Measurements from ENCODE around the gene SSTR3.
A peak's percentile ranks its signal among the peaks of the same experiment; 100 is the strongest.
"Not testable (repeated sequence)": the region's sequence is repeated elsewhere in the genome, so short reads cannot be mapped to it uniquely, and the experiment has no call there.

Gene SSTR3

GRCh38 chr22:37178350-37179125 is 33.7 kb downstream of the SSTR3 start:
- DNase-seq = no peak

- DNase-seq = no peak
Observed at GRCh38 chr22:37177755-37178154, 34.5 kb downstream of the SSTR3 start.

DNA sequence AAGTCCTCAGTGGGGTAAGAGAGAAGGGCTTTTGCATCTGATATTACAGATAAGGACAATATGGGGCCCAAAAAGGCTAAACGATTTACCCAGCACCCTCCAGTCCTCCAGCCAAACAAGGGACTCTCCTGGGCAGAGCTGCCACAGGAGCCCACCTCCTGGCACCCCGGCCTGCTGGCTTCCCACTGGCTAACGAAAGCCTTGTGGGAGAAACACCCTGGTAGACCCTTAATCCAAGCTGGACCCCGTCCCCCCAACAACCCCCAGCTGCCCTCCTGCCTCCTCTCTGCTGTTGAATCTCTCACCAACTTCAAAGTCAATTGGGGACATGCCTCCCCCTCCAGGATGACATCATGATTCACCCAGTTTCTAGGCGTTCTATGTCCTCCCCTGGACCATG is 35.1 kb downstream of the SSTR3 start:
- no peak for DNase-seq

DNA sequence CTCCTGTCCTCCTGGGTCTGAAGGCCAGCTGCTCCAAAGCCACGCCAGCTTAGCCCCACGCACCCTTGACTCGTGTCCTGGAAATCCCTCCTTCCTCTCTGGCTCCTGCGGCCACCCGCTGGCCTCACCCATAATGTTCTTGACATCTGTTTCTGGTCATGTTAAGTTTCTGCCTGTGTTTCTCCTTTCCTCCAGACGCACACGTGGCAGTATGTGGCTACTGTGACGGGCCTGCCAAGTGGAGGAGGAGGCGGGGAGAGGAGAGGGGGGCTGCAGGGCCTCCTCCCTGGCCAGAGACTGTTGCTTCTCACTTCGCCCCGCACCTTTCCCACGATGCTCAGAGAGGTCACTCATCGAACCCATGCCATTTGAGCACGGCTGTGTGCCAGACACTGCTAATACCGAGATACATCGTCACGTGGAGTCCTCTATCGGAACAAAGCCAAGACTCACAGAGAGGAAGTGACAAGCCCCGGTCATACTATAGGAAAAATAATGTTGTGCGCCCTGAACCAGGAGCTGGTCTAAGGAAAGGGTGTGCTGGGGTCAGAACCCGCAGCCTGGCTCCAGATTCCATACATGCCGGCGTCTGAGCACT is 35.7 kb downstream of the SSTR3 start:
- DNase-seq = peak in 1 of 6 experiments; percentile 13

GRCh38 chr22:37175414-37176281 is 36.6 kb downstream of the SSTR3 start:
- DNase-seq = no peak

DNA sequence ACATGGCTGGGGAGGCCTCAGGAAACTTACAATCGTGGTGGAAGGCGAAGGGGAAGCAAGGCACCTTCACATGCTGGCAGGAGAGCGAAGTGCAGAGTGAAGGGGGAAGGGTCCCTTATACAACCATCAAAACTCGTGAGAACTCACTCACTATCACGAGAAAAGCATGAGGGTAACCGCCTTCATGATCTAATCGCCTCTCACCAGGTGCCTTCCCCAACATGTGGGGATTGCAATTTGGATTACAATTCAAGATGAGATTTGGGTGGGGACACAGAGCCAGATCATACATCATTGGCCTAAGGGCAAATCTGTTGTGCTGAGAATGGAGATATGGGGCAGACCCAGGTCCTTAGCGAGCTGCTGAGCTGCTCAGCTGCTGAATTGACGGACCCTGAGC is 37.3 kb downstream of the SSTR3 start:
- DNase-seq = no peak

DNA sequence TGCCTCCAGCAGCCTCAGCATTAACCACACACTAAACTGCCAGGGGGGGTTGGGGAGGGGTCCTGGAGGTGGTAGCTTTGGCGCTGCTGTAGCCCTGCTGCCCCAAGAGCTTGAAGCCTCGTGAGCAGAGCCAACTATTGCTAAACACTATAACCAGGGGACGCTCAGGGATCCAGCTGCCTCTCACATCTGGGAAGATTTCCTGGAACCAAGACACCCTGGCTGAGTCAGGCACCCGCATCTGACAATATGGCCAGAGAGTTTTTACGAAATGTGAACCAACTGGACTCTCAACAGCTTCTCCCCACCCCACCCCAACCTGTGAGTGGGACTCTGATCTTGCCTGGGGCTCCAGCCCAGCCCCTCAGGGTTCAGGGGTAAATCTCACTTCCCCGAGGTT is 38.6 kb downstream of the SSTR3 start:
- no peak for DNase-seq

DNA sequence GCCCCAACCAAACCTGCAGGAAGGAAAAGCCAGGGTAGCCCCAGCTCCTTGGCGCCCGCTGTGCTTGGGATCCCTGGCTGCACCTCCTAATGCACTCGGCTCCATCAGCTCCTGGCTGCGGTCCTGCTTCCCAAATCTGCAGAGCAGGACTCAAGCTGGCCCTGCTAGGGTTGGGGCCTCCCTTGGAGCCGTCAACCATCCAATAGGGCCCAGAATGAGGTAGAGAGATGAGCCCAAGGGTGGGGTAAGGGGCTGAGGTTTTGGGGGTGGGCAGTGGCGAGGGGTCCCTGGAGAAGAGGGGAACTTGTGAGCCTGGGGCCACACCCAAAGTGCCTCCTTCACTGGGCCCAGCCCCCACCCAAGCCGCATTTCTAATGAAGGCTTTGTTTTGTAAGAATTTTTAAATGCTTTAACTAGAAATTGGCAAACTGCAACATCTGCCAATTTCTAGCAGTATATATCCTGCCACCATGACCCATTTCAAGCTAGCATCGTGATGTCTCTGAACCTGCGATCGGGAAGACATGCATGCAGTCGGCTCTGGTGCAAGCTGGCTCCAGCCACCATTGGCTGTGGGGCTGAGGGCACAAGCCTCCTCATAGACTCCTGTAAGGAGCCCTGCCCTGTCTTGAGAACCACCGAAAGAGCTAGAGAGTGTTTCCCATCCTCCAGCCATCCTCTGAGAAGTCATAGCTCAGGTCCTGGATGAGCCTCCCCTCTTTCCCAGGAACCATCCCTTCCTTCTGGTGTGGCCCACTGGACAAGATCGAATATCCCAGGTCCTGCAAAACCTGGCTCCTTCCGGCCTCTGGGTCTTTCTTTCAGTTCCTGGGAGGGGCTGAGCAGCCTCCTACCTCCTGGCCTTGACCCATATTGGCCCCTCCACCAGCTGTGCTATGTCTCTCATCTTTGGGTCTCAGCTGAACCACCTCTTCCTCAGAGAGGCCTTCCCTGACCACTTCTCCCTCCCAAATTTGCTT is 39.7 kb downstream of the SSTR3 start:
- DNase-seq = no peak

DNA sequence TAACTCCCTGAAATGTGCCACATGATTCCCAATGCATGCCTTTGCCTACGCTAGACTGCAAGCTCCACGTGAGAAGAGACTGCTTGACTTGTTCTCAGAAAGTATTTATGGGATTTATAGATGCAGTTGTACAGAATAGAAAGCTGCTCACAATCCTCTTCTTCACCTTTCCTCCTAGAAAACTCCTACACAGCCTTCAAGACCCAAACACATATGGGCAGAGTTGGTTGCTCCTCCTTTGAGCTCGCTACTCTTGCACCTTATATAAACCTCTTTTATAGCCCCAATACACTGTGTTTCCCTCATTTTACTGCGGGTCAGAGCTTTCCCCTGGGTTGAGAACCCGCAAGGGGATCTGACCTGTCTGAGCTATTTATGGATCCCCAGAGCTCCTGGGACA is 40.6 kb downstream of the SSTR3 start:
- no peak for DNase-seq

- DNase-seq = not testable (repeated sequence)
Observed at GRCh38 chr22:37170689-37171405, 41.4 kb downstream of the SSTR3 start.

DNA sequence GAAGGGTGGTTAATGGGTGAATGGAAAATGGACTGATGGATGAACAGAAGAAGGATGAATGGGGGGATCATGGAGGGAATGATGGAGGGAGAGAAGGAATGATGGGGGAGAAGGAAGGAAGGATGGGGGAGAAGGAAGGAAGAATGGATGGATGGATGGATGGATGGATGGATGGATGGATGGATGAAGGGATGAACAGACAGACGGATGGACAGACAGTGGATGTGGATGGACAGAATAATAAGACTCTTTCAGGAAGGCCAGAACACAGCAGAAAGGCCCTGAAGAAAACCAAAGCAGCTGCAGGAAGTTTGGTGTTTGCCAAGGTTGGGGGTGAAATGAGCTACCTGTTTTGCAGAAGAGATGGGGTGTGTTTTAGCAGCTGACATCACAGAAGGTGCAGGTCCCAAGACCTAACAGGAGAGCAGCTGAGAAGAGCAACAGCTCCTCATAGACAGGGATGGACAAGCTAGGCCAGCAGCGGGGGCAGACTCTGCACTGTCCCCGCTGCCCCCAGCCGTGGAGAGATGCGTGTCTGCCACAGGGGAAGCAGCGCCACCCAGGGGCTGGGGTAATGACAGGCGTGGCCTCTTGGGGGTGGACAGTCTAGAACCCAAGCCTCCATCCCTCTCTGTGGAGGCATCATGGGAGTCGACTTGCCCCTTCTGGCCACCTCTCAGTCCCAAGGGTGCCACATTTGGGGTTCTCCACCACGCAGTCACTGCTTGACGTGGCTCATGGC is 42.2 kb downstream of the SSTR3 start:
- DNase-seq = peak in 2 of 6 experiments; percentile 12 to 16

DNA sequence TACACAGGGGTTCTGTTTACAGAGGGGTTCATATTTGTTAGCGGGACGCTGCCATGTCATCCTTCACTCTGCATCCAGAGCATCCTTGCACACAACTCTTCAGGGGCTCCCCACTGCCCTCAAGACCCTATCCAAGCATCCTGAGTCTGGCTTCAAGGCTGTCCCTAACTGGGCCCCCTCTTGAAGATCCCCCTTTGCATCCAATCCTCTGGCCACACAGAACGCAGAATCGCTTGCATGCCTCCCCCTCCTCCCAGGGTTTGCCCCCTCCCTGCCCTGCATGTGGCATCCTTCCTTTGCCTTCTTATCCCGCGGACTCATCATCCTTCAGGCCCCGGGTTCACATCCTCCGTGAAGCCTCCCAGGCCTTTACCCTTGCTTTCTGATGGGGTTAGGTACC is 42.9 kb downstream of the SSTR3 start:
- no peak for DNase-seq

DNA sequence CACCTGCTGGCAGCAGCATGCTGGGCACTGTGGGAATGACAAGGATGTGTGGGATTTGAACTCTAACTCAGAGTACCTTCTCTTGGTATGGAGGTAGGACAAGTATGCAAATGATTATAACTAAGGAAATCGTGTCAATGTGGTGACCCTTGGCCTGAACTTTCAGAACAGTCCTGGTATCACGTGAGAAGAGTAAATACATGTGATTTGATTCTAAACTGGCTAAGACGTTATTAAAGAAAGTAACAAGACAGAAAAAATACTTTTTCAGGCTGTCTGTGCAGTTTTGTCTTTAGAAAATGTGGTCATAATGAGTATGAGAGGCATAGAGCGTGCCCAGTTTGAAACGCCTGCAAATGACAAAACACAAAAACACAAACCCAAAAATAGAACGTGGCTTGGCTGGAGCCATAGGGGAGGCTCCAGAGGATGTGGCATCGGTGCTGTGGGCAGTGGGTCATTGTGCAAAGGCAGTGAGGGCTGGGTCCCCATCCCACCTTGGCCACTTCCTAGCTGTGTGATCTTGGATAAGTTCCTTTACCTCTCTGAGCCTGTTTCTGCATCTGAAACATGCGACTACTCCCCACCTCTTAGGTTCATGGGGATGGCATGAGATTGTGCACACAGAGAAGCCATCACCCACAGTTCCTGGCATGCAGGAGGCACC is 44.2 kb downstream of the SSTR3 start:
- DNase-seq = no peak

GRCh38 chr22:37167176-37167980 is 44.9 kb downstream of the SSTR3 start:
- DNase-seq = no peak

- DNase-seq = peak; percentile 53 to 83 (median 74)
Observed at GRCh38 chr22:37166675-37167066, 45.6 kb downstream of the SSTR3 start.

- peak in 2 of 6 experiments; percentile 26 to 72 for DNase-seq
Observed at GRCh38 chr22:37165940-37166674, 46.2 kb downstream of the SSTR3 start.

DNA sequence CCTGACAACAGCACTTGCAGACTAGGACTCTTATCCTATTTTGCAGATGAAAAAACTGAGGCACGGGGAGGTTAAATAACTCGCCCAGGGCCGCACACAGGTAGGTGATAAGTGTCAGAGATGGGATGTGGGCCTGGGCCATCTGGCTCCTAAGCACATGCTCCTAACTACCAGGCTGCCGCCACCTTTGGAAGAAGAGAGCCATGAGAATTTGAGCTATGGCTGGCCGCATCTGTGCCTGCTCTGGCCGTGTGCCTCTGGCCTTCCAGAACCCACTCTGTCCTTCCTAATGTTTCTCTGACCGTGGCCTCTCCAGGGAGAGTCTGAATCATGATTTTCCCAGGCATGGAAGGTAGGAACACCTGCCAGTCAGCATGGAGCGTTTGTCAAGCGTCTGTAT is 47.2 kb downstream of the SSTR3 start:
- no peak for DNase-seq

DNA sequence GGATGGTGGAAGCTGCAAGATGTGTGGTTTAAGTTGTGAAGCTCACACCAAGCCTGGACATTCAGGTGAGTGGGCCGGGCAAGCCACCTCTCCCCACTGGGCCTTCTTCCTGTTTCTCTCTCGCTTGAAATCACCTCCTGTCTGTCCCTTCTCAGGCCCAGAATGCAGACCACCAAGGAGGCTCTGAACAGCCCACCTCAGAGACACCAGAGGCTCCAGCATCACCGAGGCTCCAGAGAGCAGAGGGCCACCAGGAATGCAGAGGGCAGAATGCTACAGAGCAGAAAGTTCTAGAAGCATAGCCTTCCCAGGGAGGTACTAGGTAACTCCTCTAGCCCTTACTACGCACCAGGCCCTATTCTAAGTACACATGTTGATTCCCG is 47.8 kb downstream of the SSTR3 start:
- no peak for DNase-seq

All from stimulated activated naive CD4-positive, alpha-beta T cell (primary cell).